H9 (cell line): ENCODE data around the gene SLC12A9. TPM values are rescaled to one million over a fixed set of nuclear protein-coding genes. Genes with fewer than 3 reads are reported as not detected.

Source experiments
- DNase-seq: peaks from one replicate; pipeline ENCODE4 v3.0.0-alpha.2; 2017
- H2AFZ ChIP-seq: one replicate; pipeline ENCODE4 v1.6.1; 2013; ENCODE audit warnings: mild to moderate bottlenecking, low read length, control low read depth, moderate library complexity
- H2AK5ac ChIP-seq: 2 replicates; pipeline ENCODE4 v1.6.1; 2013; ENCODE audit warnings: low read length, control low read depth, mixed read lengths; ENCODE audit not compliant: insufficient read length
- H2BK120ac ChIP-seq: one replicate; pipeline ENCODE4 v1.6.1; 2013; ENCODE audit warnings: low read depth, mild to moderate bottlenecking, low read length, control low read depth, inconsistent platforms; ENCODE audit not compliant: poor library complexity, severe bottlenecking
- H2BK12ac ChIP-seq: 2 replicates; pipeline ENCODE4 v1.6.1; 2013; ENCODE audit warnings: low read length, control low read depth, mixed read lengths, low read depth; ENCODE audit not compliant: insufficient read length
- H2BK15ac ChIP-seq: 2 replicates; pipeline ENCODE4 v1.6.1; 2013; ENCODE audit warnings: low read depth, low read length, control low read depth
- H2BK20ac ChIP-seq: one replicate; pipeline ENCODE4 v1.6.1; 2013; ENCODE audit warnings: low read depth, mild to moderate bottlenecking, low read length, control low read depth, inconsistent platforms; ENCODE audit not compliant: poor library complexity, severe bottlenecking
- H2BK5ac ChIP-seq: 2 replicates; pipeline ENCODE4 v1.6.1; 2013; ENCODE audit warnings: low read length, control low read depth, mixed read lengths; ENCODE audit not compliant: insufficient read length
- H3K14ac ChIP-seq: 2 replicates; pipeline ENCODE4 v1.6.1; 2013; ENCODE audit warnings: low read length, control low read depth; ENCODE audit not compliant: insufficient read depth
- H3K18ac ChIP-seq: 2 replicates; pipeline ENCODE4 v1.6.1; 2013; ENCODE audit warnings: low read depth, mild to moderate bottlenecking, mixed read lengths, low read length, control low read depth; ENCODE audit not compliant: insufficient read length
- H3K23ac ChIP-seq: 2 replicates; pipeline ENCODE4 v1.6.1; 2013; ENCODE audit warnings: low read length, control low read depth, mixed read lengths, low read depth; ENCODE audit not compliant: insufficient read length
- H3K23me2 ChIP-seq: 2 replicates; pipeline ENCODE4 v1.6.1; 2013; ENCODE audit warnings: low read depth, mild to moderate bottlenecking, mixed read lengths, low read length, control low read depth; ENCODE audit not compliant: insufficient read length, poor library complexity, severe bottlenecking
- H3K27ac ChIP-seq: 2 replicates; pipeline ENCODE4 v1.5.1; 2013; ENCODE audit warnings: low read length, control low read depth, mixed read lengths, low read depth; ENCODE audit not compliant: insufficient read length
- H3K27me3 ChIP-seq: 2 replicates; pipeline ENCODE4 v1.6.1; 2013; ENCODE audit warnings: low read length, control low read depth, inconsistent platforms; ENCODE audit not compliant: insufficient read depth
- H3K4ac ChIP-seq: 2 replicates; pipeline ENCODE4 v1.6.1; 2013; ENCODE audit warnings: low read depth, mild to moderate bottlenecking, control low read depth, inconsistent platforms, low read length, moderate library complexity
- H3K4me1 ChIP-seq: 2 replicates; pipeline ENCODE4 v1.6.1; 2013; ENCODE audit warnings: low read length, control low read depth, inconsistent platforms; ENCODE audit not compliant: insufficient read depth
- H3K4me2 ChIP-seq: 2 replicates; pipeline ENCODE4 v1.6.1; 2013; ENCODE audit warnings: low read length, control low read depth, mixed read lengths; ENCODE audit not compliant: insufficient read length, insufficient read depth
- H3K56ac ChIP-seq: 2 replicates; pipeline ENCODE4 v1.6.1; 2013; ENCODE audit warnings: low read depth, mild to moderate bottlenecking, mixed read lengths, low read length, control low read depth; ENCODE audit not compliant: insufficient read length
- H3K79me1 ChIP-seq: 2 replicates; pipeline ENCODE4 v1.6.1; 2013; ENCODE audit warnings: low read depth, mild to moderate bottlenecking, moderate library complexity, low read length, control low read depth, inconsistent platforms; ENCODE audit not compliant: insufficient read depth, poor library complexity, severe bottlenecking
- H3K79me2 ChIP-seq: 2 replicates; pipeline ENCODE4 v1.6.1; 2013; ENCODE audit warnings: low read length, control low read depth, inconsistent platforms; ENCODE audit not compliant: insufficient read depth
- H3K9ac ChIP-seq: 2 replicates; pipeline ENCODE4 v1.6.1; 2013; ENCODE audit warnings: low read length, control low read depth, mixed read lengths; ENCODE audit not compliant: insufficient read length; ENCODE audit errors: extremely low read depth
- H3K9me3 ChIP-seq: one replicate; pipeline ENCODE4 v1.6.1; 2013; ENCODE audit warnings: low read depth, low read length, inconsistent platforms; ENCODE audit not compliant: control insufficient read depth
- H3T11ph ChIP-seq: one replicate; pipeline ENCODE4 v1.6.1; 2013; ENCODE audit warnings: mild to moderate bottlenecking, low read length, control low read depth, inconsistent platforms
- H4K20me1 ChIP-seq: one replicate; pipeline ENCODE4 v1.6.1; 2013; ENCODE audit not compliant: control insufficient read depth, insufficient read length, insufficient read depth
- H4K5ac ChIP-seq: 2 replicates; pipeline ENCODE4 v1.6.1; 2013; ENCODE audit warnings: low read depth, mild to moderate bottlenecking, mixed read lengths, low read length, control low read depth; ENCODE audit not compliant: insufficient read length
- H4K8ac ChIP-seq: replicated peaks from 2 replicates; pipeline ENCODE4 v1.6.1; 2013; ENCODE audit warnings: low read length, control low read depth, mixed read lengths, low read depth; ENCODE audit not compliant: insufficient read length
- H4K91ac ChIP-seq: 2 replicates; pipeline ENCODE4 v1.6.1; 2013; ENCODE audit warnings: low read depth, mild to moderate bottlenecking, moderate library complexity, mixed read lengths, low read length, control low read depth; ENCODE audit not compliant: insufficient read length
- H3K27ac Mint-ChIP-seq, 3 experiments: 2 replicates in 2 of 3; 3 replicates in 1 of 3; pipeline ENCODE4 v1.8.0; 2020 to 2021; ENCODE audit warnings: mixed read lengths in 3 of 3, mild to moderate bottlenecking in 1 of 3, moderate library complexity in 1 of 3
- H3K27me3 Mint-ChIP-seq: 2 replicates; pipeline ENCODE4 v1.8.0; 2021; ENCODE audit warnings: low read depth, mild to moderate bottlenecking, moderate library complexity, mixed read lengths
- H3K36me3 Mint-ChIP-seq, 3 experiments: 2 replicates in 2 of 3; 3 replicates in 1 of 3; pipeline ENCODE4 v1.8.0; 2020 to 2021; ENCODE audit warnings: low read depth in 3 of 3, mixed read lengths in 3 of 3; ENCODE audit not compliant: insufficient read depth in 1 of 3
- H3K4me1 Mint-ChIP-seq, 2 experiments: 2 replicates each; pipeline ENCODE4 v1.8.0; 2020; ENCODE audit warnings: mixed read lengths in 2 of 2
- H3K4me3 Mint-ChIP-seq, 2 experiments: 2 replicates in 1 of 2; 3 replicates in 1 of 2; pipeline ENCODE4 v1.8.0; 2020 to 2021; ENCODE audit warnings: mild to moderate bottlenecking in 2 of 2, mixed read lengths in 2 of 2, moderate library complexity in 1 of 2
- H3K9me3 Mint-ChIP-seq, 2 experiments: 2 replicates in 1 of 2; 3 replicates in 1 of 2; pipeline ENCODE4 v1.8.0; 2020; ENCODE audit warnings: mild to moderate bottlenecking in 2 of 2, mixed read lengths in 2 of 2, moderate library complexity in 1 of 2
- WGBS: extraction: QIAGEN DNeasy Blood & Tissue Kit; methylation state at CpG from one replicate; pipeline ENCODE4 v1.1.7; 2013; ENCODE audit warnings: missing lambda C conversion rate, low lambda C conversion rate, mixed read lengths; ENCODE audit not compliant: insufficient read length; ENCODE audit errors: extremely low coverage; 5-methylcytosine and 5-hydroxymethylcytosine counted together
- total RNA-seq: library from RNA; stranded (reverse); gene quantifications from 2 replicates; pipeline ENCODE4 v1.2.1, GENCODE V29; 2021
- TF ChIP-seq, protein P1 (sequence below): fragments of 200-600 bp; sonication (generic); conservative IDR thresholded peaks from 3 replicates; pipeline ENCODE4 v1.8.0; 2021; ENCODE audit warnings: antibody characterized with exemption, mild to moderate bottlenecking

Gene SLC12A9
- total RNA-seq, 1 experiment from 2014 or later, result 43.0 TPM

DNA sequence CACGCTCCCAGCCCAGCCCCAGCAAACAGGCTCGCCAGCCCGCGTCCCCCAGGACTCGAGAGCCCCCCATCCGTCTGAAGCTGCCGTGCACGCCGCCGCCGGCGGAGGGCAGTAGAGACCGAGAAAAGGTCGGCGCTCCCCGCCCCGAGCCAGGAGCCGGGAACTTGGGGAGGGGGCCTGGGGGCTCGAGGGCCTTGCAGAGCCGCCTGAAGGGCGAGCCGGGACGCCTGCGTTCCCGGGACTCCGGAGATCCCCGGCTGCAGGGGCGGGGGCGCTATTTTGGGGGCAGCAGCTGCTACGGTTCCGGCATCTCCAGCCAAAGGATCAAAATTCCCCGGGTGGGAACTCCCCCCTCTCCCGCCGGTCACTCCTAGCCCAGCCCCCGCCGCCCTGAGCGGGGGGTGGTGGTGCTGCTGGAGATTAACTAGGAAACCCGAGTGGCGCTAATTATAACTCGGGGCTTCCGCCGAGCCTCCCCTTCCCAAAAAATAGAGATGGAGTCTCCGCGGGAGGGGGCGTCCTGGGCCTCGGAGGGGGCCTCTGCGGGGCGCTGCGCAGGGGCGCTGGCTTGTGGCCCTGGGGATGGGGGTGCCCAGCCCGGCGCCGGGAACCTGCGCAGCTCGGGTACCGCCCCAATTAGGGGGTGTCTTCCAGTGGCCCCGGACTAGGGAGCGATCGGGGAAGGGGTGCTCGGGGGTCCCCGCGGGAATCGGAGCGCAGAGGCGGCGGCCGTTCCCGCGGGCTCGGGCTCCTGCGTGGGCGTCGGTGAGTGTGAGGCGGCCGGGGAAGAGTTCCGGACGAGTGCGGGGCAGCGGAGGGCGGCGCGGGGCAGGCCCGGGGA lies 42.6 kb downstream of the SLC12A9 start:
- no peak overlapping the region for H4K5ac ChIP-seq
- H3K23me2 ChIP-seq, result peaks cover 27% of the 10 kb centered on the region
- H3K9me3 ChIP-seq, result no peaks in the 10 kb centered on the region
- no CpG with 5 or more reads among the region's 83 CpGs for WGBS
- H3K18ac ChIP-seq, result no peak overlapping the region
- peak; percentile 80 for DNase-seq
- no peak overlapping the region for H2BK15ac ChIP-seq
- no peak overlapping the region for H2BK5ac ChIP-seq
- TF ChIP-seq, protein P1, sequence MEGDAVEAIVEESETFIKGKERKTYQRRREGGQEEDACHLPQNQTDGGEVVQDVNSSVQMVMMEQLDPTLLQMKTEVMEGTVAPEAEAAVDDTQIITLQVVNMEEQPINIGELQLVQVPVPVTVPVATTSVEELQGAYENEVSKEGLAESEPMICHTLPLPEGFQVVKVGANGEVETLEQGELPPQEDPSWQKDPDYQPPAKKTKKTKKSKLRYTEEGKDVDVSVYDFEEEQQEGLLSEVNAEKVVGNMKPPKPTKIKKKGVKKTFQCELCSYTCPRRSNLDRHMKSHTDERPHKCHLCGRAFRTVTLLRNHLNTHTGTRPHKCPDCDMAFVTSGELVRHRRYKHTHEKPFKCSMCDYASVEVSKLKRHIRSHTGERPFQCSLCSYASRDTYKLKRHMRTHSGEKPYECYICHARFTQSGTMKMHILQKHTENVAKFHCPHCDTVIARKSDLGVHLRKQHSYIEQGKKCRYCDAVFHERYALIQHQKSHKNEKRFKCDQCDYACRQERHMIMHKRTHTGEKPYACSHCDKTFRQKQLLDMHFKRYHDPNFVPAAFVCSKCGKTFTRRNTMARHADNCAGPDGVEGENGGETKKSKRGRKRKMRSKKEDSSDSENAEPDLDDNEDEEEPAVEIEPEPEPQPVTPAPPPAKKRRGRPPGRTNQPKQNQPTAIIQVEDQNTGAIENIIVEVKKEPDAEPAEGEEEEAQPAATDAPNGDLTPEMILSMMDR, result peak; percentile 94
- Mint-ChIP-seq H3K36me3 (no peaks in the 10 kb centered on the region), H3K27me3 (peaks cover 25% of the 10 kb centered on the region), H3K27ac (no peak overlapping the region), H3K4me1 (peaks cover 24 to 25% of the 10 kb centered on the region in 2 experiments), H3K9me3 (no peaks in the 10 kb centered on the region; a peak in 2 of 5 replicates), H3K4me3 (peak overlapping the region; percentile 54 to 71)
- H3K4me2 ChIP-seq, result peak overlapping the region; percentile 33
- no peak overlapping the region for H3K27ac ChIP-seq
- H3K14ac ChIP-seq, result no peak overlapping the region
- peaks cover 2% of the 10 kb centered on the region; the same call in 1 of the 2 replicates for H3K4me1 ChIP-seq
- H3K79me1 ChIP-seq, result no peaks in the 10 kb centered on the region
- no peak overlapping the region for H3K23ac ChIP-seq
- H3K79me2 ChIP-seq, result no peaks in the 10 kb centered on the region
- no peak overlapping the region for H3K9ac ChIP-seq
- peaks cover 7% of the 10 kb centered on the region for H3K27me3 ChIP-seq
- H2BK120ac ChIP-seq, result no peak overlapping the region
- no peak overlapping the region for H3T11ph ChIP-seq
- no peak overlapping the region for H2AFZ ChIP-seq
- H3K4ac ChIP-seq, result no peak overlapping the region
- H4K8ac ChIP-seq, result no peak overlapping the region
- no peak overlapping the region for H3K56ac ChIP-seq
- no peak overlapping the region for H4K91ac ChIP-seq
- H2BK12ac ChIP-seq, result no peak overlapping the region
- H2BK20ac ChIP-seq, result no peak overlapping the region
- H2AK5ac ChIP-seq, result no peak overlapping the region
- H4K20me1 ChIP-seq, result no peaks in the 10 kb centered on the region
